Keratinocyte (primary cell): Measurements from ENCODE around the gene MRPL43. TPM values are rescaled to one million over a fixed set of nuclear protein-coding genes. Genes with fewer than 3 reads are reported as not detected.

Experiments
- DNase-seq: peaks from one replicate; pipeline ENCODE4 v3.0.0-alpha.2; 2011; ENCODE audit warnings: low read depth, missing footprints, low spot score
- FAIRE-seq: peaks from 2 replicates; lab custom pipeline; 2011; peaks lifted over from hg19 to GRCh38; lab: Jason Lieb, UNC
- H2AFZ ChIP-seq: 2 replicates; pipeline ENCODE4 v1.6.0; 2012; ENCODE audit warnings: low read length, control low read depth, inconsistent platforms; ENCODE audit not compliant: control insufficient read depth
- H3K27ac ChIP-seq: 2 replicates; pipeline ENCODE4 v1.5.1; 2011; ENCODE audit warnings: low read length; ENCODE audit not compliant: control insufficient read depth, insufficient read depth
- H3K27me3 ChIP-seq: 3 replicates; pipeline ENCODE4 v1.6.0; 2011; ENCODE audit warnings: low read length; ENCODE audit not compliant: control insufficient read depth, insufficient read depth; ENCODE audit errors: extremely low read depth
- H3K36me3 ChIP-seq, 2 experiments: 2 replicates in 1 of 2; 3 replicates in 1 of 2; pipeline ENCODE4 v1.5.1; 2011; ENCODE audit warnings: low read length in 2 of 2, mild to moderate bottlenecking in 1 of 2; ENCODE audit not compliant: control insufficient read depth in 2 of 2, insufficient read depth in 2 of 2; ENCODE audit errors: extremely low read depth in 1 of 2
- H3K4me1 ChIP-seq: 3 replicates; pipeline ENCODE4 v1.5.1; 2011; ENCODE audit warnings: low read length; ENCODE audit not compliant: control insufficient read depth, insufficient read depth; ENCODE audit errors: extremely low read depth
- H3K4me2 ChIP-seq: 3 replicates; pipeline ENCODE4 v1.6.0; 2011; ENCODE audit warnings: low read depth, low read length; ENCODE audit not compliant: control insufficient read depth, insufficient read depth; ENCODE audit errors: extremely low read depth
- H3K4me3 ChIP-seq, 3 experiments: fragments of 200-600 bp in 1 of 3; sonication (generic) in 1 of 3; 2 replicates in 2 of 3; 3 replicates in 1 of 3; pipeline ENCODE4 v1.5.1; 2011 to 2016; ENCODE audit warnings: low read length in 3 of 3, mild to moderate bottlenecking in 3 of 3, control low read depth in 2 of 3, inconsistent platforms in 1 of 3, low read depth in 1 of 3, mixed read lengths in 1 of 3, mixed run types in 1 of 3, moderate library complexity in 1 of 3; ENCODE audit not compliant: control insufficient read depth in 2 of 3, insufficient read depth in 2 of 3; ENCODE audit errors: extremely low read depth in 1 of 3
- H3K79me2 ChIP-seq: 2 replicates; pipeline ENCODE4 v1.6.0; 2012; ENCODE audit warnings: low read length; ENCODE audit not compliant: control insufficient read depth, insufficient read depth
- H3K9ac ChIP-seq: 3 replicates; pipeline ENCODE4 v1.6.0; 2011; ENCODE audit warnings: low read length; ENCODE audit not compliant: control insufficient read depth, insufficient read depth; ENCODE audit errors: extremely low read depth
- H3K9me1 ChIP-seq: 3 replicates; pipeline ENCODE4 v1.6.0; 2011; ENCODE audit warnings: low read length; ENCODE audit not compliant: control insufficient read depth, insufficient read depth; ENCODE audit errors: extremely low read depth
- H3K9me3 ChIP-seq: 2 replicates; pipeline ENCODE4 v1.5.1; 2012; ENCODE audit warnings: low read depth, low read length; ENCODE audit not compliant: control insufficient read depth
- H4K20me1 ChIP-seq: 3 replicates; pipeline ENCODE4 v1.6.0; 2011; ENCODE audit warnings: low read length; ENCODE audit not compliant: control insufficient read depth, insufficient read depth; ENCODE audit errors: extremely low read depth
- EZH2 ChIP-seq: IDR thresholded peaks from one replicate; pipeline ENCODE4 v1.6.1; 2012; ENCODE audit warnings: inconsistent platforms, mild to moderate bottlenecking, low read length, moderate library complexity
- dilution Hi-C: fragments of 300-500 bp; cut with MboI; formaldehyde crosslinking; loops from one replicate; pipeline ENCODE4 v1.7.0; 2020; ENCODE audit warnings: low sequenced_read_pairs; ENCODE audit not compliant: extremely low pct_ligation_motif_present
- polyA plus RNA-seq, 5 experiments: library from polyadenylated mRNA; depleted of rRNA in 3 of 5; stranded (reverse) in 3 of 5; stranded (forward) in 1 of 5; unstranded in 1 of 5; fragments of >200 nt; gene quantifications; 1 replicate in 1 of 5; 2 replicates in 3 of 5; 3 replicates in 1 of 5; pipeline versions ENCODE4 v1.2.1 to v1.2.3, GENCODE V29; 2011 to 2012; ENCODE audit warnings: missing spikeins in 2 of 5, low read depth in 1 of 5, low replicate concordance in 1 of 5
- TF ChIP-seq, protein P1 (sequence below), 3 experiments: IDR thresholded peaks in 1 of 3; conservative IDR thresholded peaks in 1 of 3; optimal IDR thresholded peaks in 1 of 3; 2 replicates in 2 of 3; 3 replicates in 1 of 3; pipeline versions ENCODE3 to v1.5.1; 2011; ENCODE audit warnings: low read length in 3 of 3, mild to moderate bottlenecking in 3 of 3, moderate library complexity in 2 of 3, control low read depth in 1 of 3, inconsistent platforms in 1 of 3; ENCODE audit not compliant: insufficient read depth in 2 of 3; ENCODE audit errors: extremely low read depth in 1 of 3

MRPL43 gene
- polyA plus RNA-seq, 1 donor (not counting 4 experiments of a cell fraction or from before 2014, with no cell fraction given), result 71.1 TPM

DNA sequence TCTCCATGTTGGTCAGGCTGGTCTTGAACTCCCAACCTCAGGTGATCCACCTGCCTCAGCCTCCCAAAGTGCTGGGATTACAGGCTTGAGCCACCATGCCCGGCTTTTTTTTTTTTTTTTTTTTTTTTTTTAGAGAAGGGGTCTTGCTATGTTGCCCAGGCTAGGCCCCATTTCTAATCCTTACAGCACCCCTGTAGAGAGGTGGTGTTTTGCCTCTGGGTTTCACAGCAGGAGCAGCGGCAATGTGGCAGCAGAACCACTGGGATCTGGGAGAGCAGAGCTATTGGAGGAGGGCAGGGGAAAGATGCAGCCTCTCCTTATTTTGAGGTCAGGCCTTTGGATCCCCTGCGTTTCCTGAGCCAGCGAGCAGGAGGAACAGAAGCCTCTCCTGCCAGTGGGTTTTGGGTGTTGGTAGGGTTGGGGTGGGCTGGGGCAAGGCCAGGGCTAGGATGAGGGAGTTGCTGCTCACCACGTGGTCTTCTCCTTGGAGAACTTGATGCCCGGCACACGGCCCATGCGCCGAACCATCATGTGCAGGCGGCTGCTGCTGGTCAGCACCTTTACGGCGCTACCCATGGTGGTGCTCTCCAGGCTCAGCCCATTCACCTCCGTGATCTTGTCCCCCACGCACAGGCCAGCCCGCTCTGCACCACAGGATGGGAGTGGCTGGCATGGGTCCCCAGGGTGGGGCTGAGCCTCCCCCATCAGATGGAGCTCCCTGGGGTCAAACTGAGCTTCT lies 35.8 kb upstream of the MRPL43 start:
- Histone ChIP-seq H3K9me1 (no peaks in the 10 kb centered on the region), H3K9me3 (no peaks in the 10 kb centered on the region), H3K9ac (no peak overlapping the region), H2AFZ (no peak overlapping the region), H3K79me2 (no peaks in the 10 kb centered on the region), H3K36me3 (no peaks in the 10 kb centered on the region), H3K4me2 (no peak overlapping the region), H3K4me1 (peaks cover 2% of the 10 kb centered on the region), H4K20me1 (no peaks in the 10 kb centered on the region), H3K27me3 (peaks cover 7% of the 10 kb centered on the region), H3K27ac (no peak overlapping the region), H3K4me3 (no peak overlapping the region)
- FAIRE-seq (no peak), DNase-seq (no peak)
- dilution Hi-C loops, result no loop called here
- TF ChIP-seq EZH2, result no peak
- TF ChIP-seq, protein P1, sequence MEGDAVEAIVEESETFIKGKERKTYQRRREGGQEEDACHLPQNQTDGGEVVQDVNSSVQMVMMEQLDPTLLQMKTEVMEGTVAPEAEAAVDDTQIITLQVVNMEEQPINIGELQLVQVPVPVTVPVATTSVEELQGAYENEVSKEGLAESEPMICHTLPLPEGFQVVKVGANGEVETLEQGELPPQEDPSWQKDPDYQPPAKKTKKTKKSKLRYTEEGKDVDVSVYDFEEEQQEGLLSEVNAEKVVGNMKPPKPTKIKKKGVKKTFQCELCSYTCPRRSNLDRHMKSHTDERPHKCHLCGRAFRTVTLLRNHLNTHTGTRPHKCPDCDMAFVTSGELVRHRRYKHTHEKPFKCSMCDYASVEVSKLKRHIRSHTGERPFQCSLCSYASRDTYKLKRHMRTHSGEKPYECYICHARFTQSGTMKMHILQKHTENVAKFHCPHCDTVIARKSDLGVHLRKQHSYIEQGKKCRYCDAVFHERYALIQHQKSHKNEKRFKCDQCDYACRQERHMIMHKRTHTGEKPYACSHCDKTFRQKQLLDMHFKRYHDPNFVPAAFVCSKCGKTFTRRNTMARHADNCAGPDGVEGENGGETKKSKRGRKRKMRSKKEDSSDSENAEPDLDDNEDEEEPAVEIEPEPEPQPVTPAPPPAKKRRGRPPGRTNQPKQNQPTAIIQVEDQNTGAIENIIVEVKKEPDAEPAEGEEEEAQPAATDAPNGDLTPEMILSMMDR (optimal IDR thresholded peaks at IDR 0.05 in 1 of 3, IDR thresholded peaks at IDR 0.05 in 1 of 3, conservative IDR thresholded peaks at IDR 0.05 in 1 of 3; ENCODE audit: extremely low read depth in 1 of 3, insufficient read depth in 2 of 3, low read length in 3 of 3), result no peak

DNA sequence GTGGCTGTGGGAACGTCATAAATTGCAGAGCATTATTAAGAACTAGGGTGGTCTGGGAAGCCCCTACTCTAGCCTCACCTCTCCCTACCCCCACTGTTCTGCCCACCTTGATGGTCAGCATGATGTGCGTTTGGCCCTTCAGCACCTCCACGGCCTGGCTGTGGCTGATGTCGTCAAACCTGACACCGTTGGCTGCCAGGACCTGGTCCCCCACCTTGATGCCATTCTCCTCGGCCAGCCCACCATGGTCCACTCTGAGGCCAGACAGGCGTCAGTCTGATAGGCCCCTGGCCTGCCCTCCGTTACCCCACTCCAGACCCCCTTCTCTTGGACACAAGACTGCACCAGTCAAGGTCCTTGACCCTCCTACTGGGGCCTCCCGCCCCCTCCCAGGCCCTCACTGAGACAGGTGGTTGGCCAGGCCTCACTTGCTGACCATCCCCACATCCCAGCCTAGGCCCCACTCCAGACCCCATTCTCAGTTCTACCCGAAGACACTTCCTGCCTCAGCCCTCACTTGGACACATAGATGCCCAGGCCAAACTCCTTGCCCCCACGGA lies 34.5 kb upstream of the MRPL43 start:
- no peak overlapping the region for H3K4me2 ChIP-seq
- DNase-seq, result no peak
- dilution Hi-C loops, result no loop called here
- no peak for TF ChIP-seq EZH2
- TF ChIP-seq, protein P1 (optimal IDR thresholded peaks at IDR 0.05 in 1 of 3, IDR thresholded peaks at IDR 0.05 in 1 of 3, conservative IDR thresholded peaks at IDR 0.05 in 1 of 3; ENCODE audit: extremely low read depth in 1 of 3, insufficient read depth in 2 of 3, low read length in 3 of 3), result no peak
- no peak overlapping the region for H2AFZ ChIP-seq
- H3K9me3 ChIP-seq, result no peaks in the 10 kb centered on the region
- no peaks in the 10 kb centered on the region for H3K9me1 ChIP-seq
- no peaks in the 10 kb centered on the region for H3K36me3 ChIP-seq
- H3K4me1 ChIP-seq, result peaks cover 2% of the 10 kb centered on the region
- H4K20me1 ChIP-seq, result no peaks in the 10 kb centered on the region
- no peak overlapping the region for H3K4me3 ChIP-seq
- H3K9ac ChIP-seq, result no peak overlapping the region
- peaks cover 5% of the 10 kb centered on the region for H3K27me3 ChIP-seq
- H3K79me2 ChIP-seq, result no peaks in the 10 kb centered on the region
- no peak for FAIRE-seq
- H3K27ac ChIP-seq, result no peak overlapping the region
